Left ventricle myocardium superior (tissue), 1 donor: ENCODE data around the gene TMEM170B. TPM values are rescaled to one million over a fixed set of nuclear protein-coding genes. Genes with fewer than 3 reads are reported as not detected.

Source experiments
- total RNA-seq: library from RNA; stranded (reverse); fragmentation: NEBNext Ultra II Directional; extraction: Animal tissue kit (Norgen Biotek cat#: 25700); gene quantifications from one replicate; pipeline ENCODE4 v1.2.1, GENCODE V29; 2021
- donor health status: DM: no; HTN: yes; CAD: no; lungs with severe emphysema.

Gene TMEM170B
- total RNA-seq, 1 donor from 2014 or later, result 5.4 TPM

Other genes with a start within 250 kb of the TMEM170B start
- gene ADTRP, start 241.1 kb downstream of the TMEM170B start, total RNA-seq, result not detected